ENCODE data around the gene SH2D5. TPM values are rescaled to one million over a fixed set of nuclear protein-coding genes. Genes with fewer than 3 reads are reported as not detected.

SH2D5 gene
- polyA plus RNA-seq, 3 donors: not detected

DNA sequence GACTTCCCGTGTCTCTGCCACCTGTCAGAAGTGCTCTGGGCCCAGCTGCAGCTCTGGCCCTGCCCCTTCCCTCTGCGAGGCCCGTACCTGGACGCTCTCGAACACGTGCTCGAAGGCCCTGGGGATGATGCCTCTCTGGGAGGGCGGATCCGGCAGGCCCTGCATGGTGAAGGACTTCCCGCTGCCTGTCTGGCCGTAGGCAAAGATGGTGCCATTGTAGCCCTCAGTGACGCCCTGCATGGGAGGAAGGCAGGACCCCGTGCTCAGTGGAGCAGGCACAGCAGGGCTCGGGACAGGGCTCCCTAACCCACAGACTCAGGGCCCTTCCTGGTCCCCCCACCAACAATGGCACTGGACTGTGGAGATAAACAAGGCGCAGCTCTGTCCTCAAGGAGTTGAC is 17.1 kb downstream of the SH2D5 start:
- H3K4me2 ChIP-seq (replicated peaks; ENCODE audit: extremely low read depth, low read length, poor library complexity, severe bottlenecking): no peak overlapping the region
- intact Hi-C loops (cut with micrococcal nuclease): no loop called here
- Mint-ChIP-seq H3K27me3 (ENCODE audit: low read depth in 3 of 3) (peaks cover 33 to 51% (median 39%) of the 10 kb centered on the region in 3 donors), H3K4me1 (peaks cover 23% of the 10 kb centered on the region), H3K9me3 (peaks cover 0 to 8% (median 2%) of the 10 kb centered on the region in 7 donors), H3K27ac (no peak overlapping the region), H3K36me3 (peaks cover 0 to 3% of the 10 kb centered on the region in 2 donors), H3K4me3 (peak overlapping the region in 1 of 2 donors; percentile 48)
- H3K79me2 ChIP-seq (ENCODE audit: insufficient read depth, low read length): no peaks in the 10 kb centered on the region
- H3K27ac ChIP-seq (ENCODE audit: low read depth in 1 of 2, low read length in 2 of 2): no peak overlapping the region
- no peaks in the 10 kb centered on the region for H3K36me3 ChIP-seq (replicated peaks in 1 of 2; ENCODE audit: control insufficient read depth in 1 of 2, insufficient read depth in 2 of 2, low read length in 2 of 2)
- peaks cover 9 to 41% of the 10 kb centered on the region in 2 donors for H3K27me3 ChIP-seq (ENCODE audit: control insufficient read depth in 2 of 2, insufficient read depth in 2 of 2, low read length in 2 of 2)
- H2AFZ ChIP-seq (ENCODE audit: insufficient read depth, low read depth, low read length, poor library complexity, severe bottlenecking): no peak overlapping the region
- H3K9me3 ChIP-seq (replicated peaks in 1 of 2; ENCODE audit: control insufficient read depth in 1 of 2, insufficient read depth in 1 of 2, low read length in 2 of 2): no peaks in the 10 kb centered on the region
- DNase-seq: no peak
- peaks cover 21 to 24% of the 10 kb centered on the region in 2 donors for H3K4me1 ChIP-seq (ENCODE audit: control insufficient read depth in 1 of 2, insufficient read depth in 2 of 2, low read length in 2 of 2)
- TF ChIP-seq, protein P1, sequence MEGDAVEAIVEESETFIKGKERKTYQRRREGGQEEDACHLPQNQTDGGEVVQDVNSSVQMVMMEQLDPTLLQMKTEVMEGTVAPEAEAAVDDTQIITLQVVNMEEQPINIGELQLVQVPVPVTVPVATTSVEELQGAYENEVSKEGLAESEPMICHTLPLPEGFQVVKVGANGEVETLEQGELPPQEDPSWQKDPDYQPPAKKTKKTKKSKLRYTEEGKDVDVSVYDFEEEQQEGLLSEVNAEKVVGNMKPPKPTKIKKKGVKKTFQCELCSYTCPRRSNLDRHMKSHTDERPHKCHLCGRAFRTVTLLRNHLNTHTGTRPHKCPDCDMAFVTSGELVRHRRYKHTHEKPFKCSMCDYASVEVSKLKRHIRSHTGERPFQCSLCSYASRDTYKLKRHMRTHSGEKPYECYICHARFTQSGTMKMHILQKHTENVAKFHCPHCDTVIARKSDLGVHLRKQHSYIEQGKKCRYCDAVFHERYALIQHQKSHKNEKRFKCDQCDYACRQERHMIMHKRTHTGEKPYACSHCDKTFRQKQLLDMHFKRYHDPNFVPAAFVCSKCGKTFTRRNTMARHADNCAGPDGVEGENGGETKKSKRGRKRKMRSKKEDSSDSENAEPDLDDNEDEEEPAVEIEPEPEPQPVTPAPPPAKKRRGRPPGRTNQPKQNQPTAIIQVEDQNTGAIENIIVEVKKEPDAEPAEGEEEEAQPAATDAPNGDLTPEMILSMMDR (IDR thresholded peaks at IDR 0.05): no peak
- H3K4me3 ChIP-seq (replicated peaks in 1 of 3; ENCODE audit: low read depth in 2 of 3, low read length in 3 of 3): no peak overlapping the region
- no peaks in the 10 kb centered on the region for H4K20me1 ChIP-seq (ENCODE audit: insufficient read depth, low read length)
- 91% methylated on average over 11 of the region's 15 CpGs for WGBS (ENCODE audit: insufficient coverage)
- H3K9ac ChIP-seq (ENCODE audit: insufficient read depth, low read length, poor library complexity, severe bottlenecking): no peak overlapping the region

DNA sequence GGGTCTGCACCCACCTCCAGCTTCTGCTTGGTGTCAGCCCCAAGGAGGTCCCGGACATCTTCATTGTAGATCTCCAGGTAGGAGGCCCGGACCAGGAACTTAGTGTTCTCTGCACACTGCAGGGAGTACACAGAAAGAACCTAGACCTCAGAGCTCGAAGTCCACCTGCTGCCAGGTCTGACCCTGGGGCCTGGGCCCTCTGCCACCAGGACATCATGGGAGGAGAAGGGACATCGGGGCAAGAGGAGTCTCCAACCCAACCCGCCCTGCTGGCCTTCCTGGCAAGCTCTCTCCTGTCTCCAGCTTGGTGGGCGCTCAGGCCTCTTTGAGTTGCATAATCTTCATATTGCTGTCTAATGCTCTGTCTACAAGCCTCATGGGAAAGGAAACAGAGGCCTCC is 19.1 kb downstream of the SH2D5 start:
- Histone ChIP-seq H2AFZ (ENCODE audit: insufficient read depth, low read depth, low read length, poor library complexity, severe bottlenecking) (no peak overlapping the region), H3K4me2 (replicated peaks; ENCODE audit: extremely low read depth, low read length, poor library complexity, severe bottlenecking) (no peak overlapping the region), H3K36me3 (replicated peaks in 1 of 2; ENCODE audit: control insufficient read depth in 1 of 2, insufficient read depth in 2 of 2, low read length in 2 of 2) (no peaks in the 10 kb centered on the region), H3K79me2 (ENCODE audit: insufficient read depth, low read length) (no peaks in the 10 kb centered on the region), H3K4me3 (replicated peaks in 1 of 3; ENCODE audit: low read depth in 2 of 3, low read length in 3 of 3) (no peak overlapping the region), H4K20me1 (ENCODE audit: insufficient read depth, low read length) (no peaks in the 10 kb centered on the region), H3K9ac (ENCODE audit: insufficient read depth, low read length, poor library complexity, severe bottlenecking) (no peak overlapping the region), H3K9me3 (replicated peaks in 1 of 2; ENCODE audit: control insufficient read depth in 1 of 2, insufficient read depth in 1 of 2, low read length in 2 of 2) (no peaks in the 10 kb centered on the region), H3K27ac (ENCODE audit: low read depth in 1 of 2, low read length in 2 of 2) (no peak overlapping the region), H3K27me3 (ENCODE audit: control insufficient read depth in 2 of 2, insufficient read depth in 2 of 2, low read length in 2 of 2) (peaks cover 5 to 21% of the 10 kb centered on the region in 2 donors), H3K4me1 (ENCODE audit: control insufficient read depth in 1 of 2, insufficient read depth in 2 of 2, low read length in 2 of 2) (peaks cover 21 to 24% of the 10 kb centered on the region in 2 donors)
- WGBS (ENCODE audit: insufficient coverage): 81% methylated on average over 6 of the region's 6 CpGs
- no peak overlapping the region for H3K4me3 Mint-ChIP-seq
- TF ChIP-seq, protein P1 (IDR thresholded peaks at IDR 0.05): no peak
- peaks cover 0 to 6% (median 2%) of the 10 kb centered on the region in 7 donors for H3K9me3 Mint-ChIP-seq
- DNase-seq: no peak
- intact Hi-C loops (cut with micrococcal nuclease): no loop called here
- no peak overlapping the region for H3K27ac Mint-ChIP-seq
- H3K27me3 Mint-ChIP-seq (ENCODE audit: low read depth in 3 of 3): peaks cover 24 to 33% (median 26%) of the 10 kb centered on the region in 3 donors
- H3K36me3 Mint-ChIP-seq: no peaks in the 10 kb centered on the region
- H3K4me1 Mint-ChIP-seq: peaks cover 19% of the 10 kb centered on the region

Measured in CD14-positive monocyte (primary cell).